Measurements from ENCODE around the gene SSR1. TPM values are rescaled to one million over a fixed set of nuclear protein-coding genes. Genes with fewer than 3 reads are reported as not detected.

SSR1 gene
- total RNA-seq, 2 donors from 2014 or later: 127 to 154 TPM

- H3K4me3 Mint-ChIP-seq: no peak overlapping the region
- no peaks in the 10 kb centered on the region for H3K9me3 Mint-ChIP-seq
- no peak overlapping the region for H3K27ac Mint-ChIP-seq
- DNase-seq (no peak), ATAC-seq (replicated peaks in 1 of 2) (no peak)
- H3K4me1 Mint-ChIP-seq (ENCODE audit: low read depth): peaks cover 7% of the 10 kb centered on the region
- peaks cover 5 to 7% of the 10 kb centered on the region in 2 donors for H3K36me3 Mint-ChIP-seq (ENCODE audit: insufficient read depth in 2 of 2)
- H3K27me3 Mint-ChIP-seq (ENCODE audit: low read depth): peaks cover 22% of the 10 kb centered on the region
These were observed 57.1 kb downstream of the SSR1 start for GRCh38 chr6:7255918-7256317.

- no peak for DNase-seq
- Mint-ChIP-seq H3K27ac (no peak overlapping the region), H3K36me3 (ENCODE audit: insufficient read depth in 2 of 2) (peaks cover 5 to 7% of the 10 kb centered on the region in 2 donors), H3K9me3 (no peaks in the 10 kb centered on the region), H3K27me3 (ENCODE audit: low read depth) (peaks cover 15% of the 10 kb centered on the region), H3K4me1 (ENCODE audit: low read depth) (no peaks in the 10 kb centered on the region), H3K4me3 (no peak overlapping the region)
- no peak for ATAC-seq (replicated peaks in 1 of 2)
These were observed 57.8 kb downstream of the SSR1 start for GRCh38 chr6:7254980-7255835.

- H3K4me3 Mint-ChIP-seq: no peak overlapping the region
- ATAC-seq (replicated peaks in 1 of 2): no peak
- H3K27ac Mint-ChIP-seq: no peak overlapping the region
These were observed 60.6 kb downstream of the SSR1 start for GRCh38 chr6:7252390-7252789.

GRCh38 chr6:7251646-7252260, 61.2 kb downstream of the SSR1 start:
- H3K4me3 Mint-ChIP-seq: no peak overlapping the region
- DNase-seq (no peak), ATAC-seq (replicated peaks in 1 of 2) (no peak)
- no peak overlapping the region for H3K27ac Mint-ChIP-seq
- no peaks in the 10 kb centered on the region for H3K9me3 Mint-ChIP-seq
- H3K4me1 Mint-ChIP-seq (ENCODE audit: low read depth): no peaks in the 10 kb centered on the region
- H3K36me3 Mint-ChIP-seq (ENCODE audit: insufficient read depth in 2 of 2): peaks cover 5 to 9% of the 10 kb centered on the region in 2 donors
- no peaks in the 10 kb centered on the region for H3K27me3 Mint-ChIP-seq (ENCODE audit: low read depth)

More at GRCh38 chr6:7252390-7252789, 60.6 kb downstream of the SSR1 start:
- H3K4me1 Mint-ChIP-seq (ENCODE audit: low read depth): no peaks in the 10 kb centered on the region
- peaks cover 5 to 9% of the 10 kb centered on the region in 2 donors for H3K36me3 Mint-ChIP-seq (ENCODE audit: insufficient read depth in 2 of 2)
- no peak for DNase-seq
- H3K27me3 Mint-ChIP-seq (ENCODE audit: low read depth): no peaks in the 10 kb centered on the region
- H3K9me3 Mint-ChIP-seq: no peaks in the 10 kb centered on the region

GRCh38 chr6:7250812-7251211, 62.2 kb downstream of the SSR1 start:
- Mint-ChIP-seq H3K4me1 (ENCODE audit: low read depth) (no peaks in the 10 kb centered on the region), H3K4me3 (no peak overlapping the region), H3K36me3 (ENCODE audit: insufficient read depth in 2 of 2) (peaks cover 2 to 7% of the 10 kb centered on the region in 2 donors), H3K27me3 (ENCODE audit: low read depth) (no peaks in the 10 kb centered on the region), H3K27ac (no peak overlapping the region), H3K9me3 (no peaks in the 10 kb centered on the region)
- no peak for ATAC-seq (replicated peaks in 1 of 2)
- DNase-seq: no peak

- Mint-ChIP-seq H3K36me3 (ENCODE audit: insufficient read depth in 2 of 2) (peaks cover 2% of the 10 kb centered on the region in 2 donors), H3K27ac (no peak overlapping the region), H3K4me1 (ENCODE audit: low read depth) (no peaks in the 10 kb centered on the region), H3K27me3 (ENCODE audit: low read depth) (no peaks in the 10 kb centered on the region), H3K4me3 (no peak overlapping the region), H3K9me3 (no peaks in the 10 kb centered on the region)
- DNase-seq (no peak), ATAC-seq (replicated peaks in 1 of 2) (no peak)
These were observed 62.9 kb downstream of the SSR1 start for GRCh38 chr6:7249946-7250643.

GRCh38 chr6:7249391-7249790, 63.6 kb downstream of the SSR1 start:
- Mint-ChIP-seq H3K4me3 (no peak overlapping the region), H3K9me3 (no peaks in the 10 kb centered on the region), H3K4me1 (ENCODE audit: low read depth) (no peaks in the 10 kb centered on the region), H3K27ac (no peak overlapping the region), H3K27me3 (ENCODE audit: low read depth) (no peaks in the 10 kb centered on the region), H3K36me3 (ENCODE audit: insufficient read depth in 2 of 2) (peaks cover 2% of the 10 kb centered on the region in 2 donors)
- ATAC-seq (replicated peaks in 1 of 2): no peak
- no peak for DNase-seq

- DNase-seq (no peak), ATAC-seq (replicated peaks in 1 of 2) (no peak)
- H3K9me3 Mint-ChIP-seq: no peaks in the 10 kb centered on the region
- peaks cover 0 to 2% of the 10 kb centered on the region in 2 donors for H3K36me3 Mint-ChIP-seq (ENCODE audit: insufficient read depth in 2 of 2)
- peaks cover 5% of the 10 kb centered on the region for H3K4me1 Mint-ChIP-seq (ENCODE audit: low read depth)
- no peak overlapping the region for H3K27ac Mint-ChIP-seq
- H3K27me3 Mint-ChIP-seq (ENCODE audit: low read depth): no peaks in the 10 kb centered on the region
- no peak overlapping the region for H3K4me3 Mint-ChIP-seq
These were observed 65.2 kb downstream of the SSR1 start for GRCh38 chr6:7247828-7248227.

- no peak for DNase-seq
- H3K27me3 Mint-ChIP-seq (ENCODE audit: low read depth): no peaks in the 10 kb centered on the region
- H3K27ac Mint-ChIP-seq: no peak overlapping the region
- no peak overlapping the region for H3K4me3 Mint-ChIP-seq
- no peak for ATAC-seq (replicated peaks in 1 of 2)
- H3K36me3 Mint-ChIP-seq (ENCODE audit: insufficient read depth in 2 of 2): peaks cover 0 to 3% of the 10 kb centered on the region in 2 donors
- H3K4me1 Mint-ChIP-seq (ENCODE audit: low read depth): peaks cover 10% of the 10 kb centered on the region
- H3K9me3 Mint-ChIP-seq: no peaks in the 10 kb centered on the region
These were observed 65.9 kb downstream of the SSR1 start for GRCh38 chr6:7247179-7247456.

GRCh38 chr6:7246401-7247178, 66.4 kb downstream of the SSR1 start:
- H3K27ac Mint-ChIP-seq: no peak overlapping the region

GRCh38 chr6:7245668-7246393, 67.2 kb downstream of the SSR1 start:
- Mint-ChIP-seq H3K4me3 (no peak overlapping the region), H3K36me3 (ENCODE audit: insufficient read depth in 2 of 2) (peaks cover 0 to 3% of the 10 kb centered on the region in 2 donors), H3K4me1 (ENCODE audit: low read depth) (peaks cover 16% of the 10 kb centered on the region), H3K27me3 (ENCODE audit: low read depth) (no peaks in the 10 kb centered on the region), H3K9me3 (no peaks in the 10 kb centered on the region), H3K27ac (no peak overlapping the region)
- no peak for DNase-seq
- no peak for ATAC-seq (replicated peaks in 1 of 2)

More at GRCh38 chr6:7246401-7247178, 66.4 kb downstream of the SSR1 start:
- Mint-ChIP-seq H3K36me3 (ENCODE audit: insufficient read depth in 2 of 2) (peaks cover 0 to 3% of the 10 kb centered on the region in 2 donors), H3K4me1 (ENCODE audit: low read depth) (peaks cover 15% of the 10 kb centered on the region), H3K4me3 (no peak overlapping the region), H3K27me3 (ENCODE audit: low read depth) (no peaks in the 10 kb centered on the region), H3K9me3 (no peaks in the 10 kb centered on the region)
- ATAC-seq (replicated peaks in 1 of 2) (no peak), DNase-seq (no peak)

- Mint-ChIP-seq H3K9me3 (no peaks in the 10 kb centered on the region), H3K36me3 (ENCODE audit: insufficient read depth in 2 of 2) (peaks cover 0 to 1% of the 10 kb centered on the region in 2 donors), H3K4me1 (ENCODE audit: low read depth) (peaks cover 23% of the 10 kb centered on the region), H3K4me3 (no peak overlapping the region), H3K27ac (no peak overlapping the region), H3K27me3 (ENCODE audit: low read depth) (no peaks in the 10 kb centered on the region)
- peak; percentile 42 to 59 for DNase-seq
- peak; percentile 61 to 62 for ATAC-seq (replicated peaks in 1 of 2)
These were observed 69.6 kb downstream of the SSR1 start for GRCh38 chr6:7243179-7243981.

Measured in activated T-cell treated with anti-CD3 and anti-CD28 coated beads, Interleukin-2, amount 50 U/mL, for 72 hours (primary cell).